Hematopoietic multipotent progenitor cell treated with erythropoietin and hydrocortisone succinate and interleukin-3 and kit ligand, for 17 days (in vitro differentiated cells): ENCODE results near the gene ITPR1.
"Not testable (repeated sequence)": the region's sequence is repeated elsewhere in the genome, so short reads cannot be mapped to it uniquely, and the experiment has no call there.

ENCODE experiments used
- DNase-seq: peaks from one replicate; pipeline ENCODE4 v3.0.0-alpha.2; 2015; ENCODE audit warnings: low spot score

Gene ITPR1

DNA sequence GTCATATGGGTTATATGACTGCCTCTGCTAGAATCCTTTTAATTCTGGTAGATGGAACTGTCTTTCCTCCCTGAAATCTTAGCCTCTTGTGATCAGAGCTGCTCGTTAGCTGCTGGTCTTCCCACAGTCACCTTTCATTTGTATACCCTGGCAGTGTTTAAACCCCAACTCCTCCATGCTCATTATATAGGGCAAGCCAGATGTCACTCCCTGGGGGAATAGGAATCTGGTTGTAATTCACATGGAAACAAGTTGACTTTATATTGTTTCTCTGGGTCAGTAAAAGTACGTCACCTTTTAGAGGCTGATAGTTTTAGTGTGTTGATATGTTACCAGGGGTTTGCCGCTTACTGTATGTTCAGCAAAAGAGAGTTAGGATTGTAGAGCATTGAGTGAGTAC lies 103.5 kb downstream of the ITPR1 start:
- DNase-seq = no peak

GRCh38 chr3:4597208-4597985 lies 104.2 kb downstream of the ITPR1 start:
- no peak for DNase-seq

DNA sequence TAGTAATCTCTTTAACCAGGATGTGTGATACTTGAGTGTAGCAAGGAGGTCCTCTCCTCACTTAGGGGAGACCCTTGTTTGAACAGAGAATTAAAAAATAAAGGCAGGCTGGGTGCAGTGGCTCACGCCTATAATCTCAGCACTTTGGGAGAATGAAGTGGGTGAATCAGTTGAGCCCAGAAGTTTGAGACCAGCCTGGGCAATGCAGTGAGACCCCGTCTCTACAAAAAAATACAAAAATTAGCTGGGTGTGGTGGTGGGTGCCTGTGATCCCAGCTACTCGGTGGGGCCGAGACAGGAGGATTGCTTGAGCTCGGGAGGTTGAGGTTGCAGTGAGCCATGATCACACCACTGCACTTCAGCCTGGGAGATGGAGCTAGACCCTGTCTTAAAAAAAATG lies 105.1 kb downstream of the ITPR1 start:
- not testable (repeated sequence) for DNase-seq

DNA sequence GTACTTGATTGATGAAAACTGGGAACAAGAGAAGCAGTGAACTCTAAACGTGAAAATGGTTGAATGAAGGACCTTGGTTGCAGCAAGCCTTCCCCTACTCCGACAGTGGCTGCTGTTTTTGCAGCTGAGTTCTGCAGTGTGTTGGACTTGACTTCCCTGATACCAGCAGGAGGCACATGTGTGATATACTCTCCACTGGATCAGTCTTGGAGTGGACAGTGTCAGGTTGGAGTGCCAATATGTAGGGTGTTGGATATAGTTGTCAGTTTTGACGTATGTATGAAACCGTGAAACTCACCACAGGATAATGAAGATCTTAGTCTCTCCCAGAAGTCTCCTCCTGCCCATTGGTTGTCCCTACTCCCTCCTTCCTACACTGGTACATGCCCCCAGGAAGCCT lies 106.5 kb downstream of the ITPR1 start:
- no peak for DNase-seq

DNA sequence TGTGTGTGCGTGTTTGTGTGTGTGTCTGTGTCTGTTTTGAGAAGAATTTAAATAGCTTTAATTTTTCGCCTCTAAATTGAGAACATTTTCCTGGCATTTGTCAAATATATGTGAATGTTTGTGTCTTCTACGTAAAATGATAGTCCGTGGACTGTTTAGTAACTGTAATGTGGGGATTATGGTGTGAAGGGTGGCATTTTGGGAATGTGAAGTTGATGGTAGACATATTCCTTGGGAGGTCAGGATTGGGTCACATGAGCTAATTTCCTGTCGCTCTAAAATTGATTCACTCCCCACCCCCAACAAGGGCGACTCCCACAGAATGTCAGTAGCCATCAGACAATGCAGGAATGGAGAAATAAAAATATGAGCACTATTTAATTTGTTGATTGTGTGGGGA lies 107.3 kb downstream of the ITPR1 start:
- no peak for DNase-seq

DNA sequence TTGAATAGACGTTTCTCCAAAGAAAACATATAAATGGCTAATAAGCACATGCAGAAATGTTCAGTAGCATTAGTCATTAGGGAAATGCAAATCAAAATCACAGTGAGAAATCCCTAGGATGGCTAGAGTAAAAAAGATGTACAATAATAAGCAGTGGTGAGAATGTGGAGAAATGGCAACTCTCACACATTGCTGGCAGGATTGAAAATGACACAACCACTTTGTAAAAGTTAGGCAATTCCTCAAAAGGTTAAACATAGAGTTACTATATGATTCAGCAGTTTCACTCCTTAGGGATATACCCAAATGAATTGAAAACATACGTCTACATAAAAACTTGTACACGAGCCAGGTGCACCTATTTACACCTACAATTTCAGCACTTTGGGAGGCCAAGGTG lies 108.7 kb downstream of the ITPR1 start:
- DNase-seq = no peak

- DNase-seq = no peak
These were observed 111.5 kb downstream of the ITPR1 start for GRCh38 chr3:4604693-4605092.

DNA sequence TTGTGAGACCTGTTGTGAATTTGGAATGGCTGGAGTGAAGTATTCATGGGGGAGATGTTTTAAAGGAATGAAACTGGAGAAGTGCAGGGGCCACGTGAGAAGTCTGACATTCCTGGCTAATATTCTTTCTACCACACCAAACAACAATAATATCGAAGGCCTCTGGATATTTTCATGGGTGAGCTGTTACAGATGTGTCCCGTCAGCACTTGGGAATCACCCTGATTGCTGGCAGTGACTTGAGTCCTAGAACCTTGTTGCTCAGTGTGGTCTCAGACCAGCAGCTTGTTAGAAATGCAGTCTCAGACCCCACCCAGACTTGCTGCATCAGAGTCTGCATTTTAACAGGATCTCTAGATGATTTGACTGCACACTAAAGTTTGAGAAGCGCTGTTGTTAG lies 113.8 kb downstream of the ITPR1 start:
- DNase-seq = no peak

DNA sequence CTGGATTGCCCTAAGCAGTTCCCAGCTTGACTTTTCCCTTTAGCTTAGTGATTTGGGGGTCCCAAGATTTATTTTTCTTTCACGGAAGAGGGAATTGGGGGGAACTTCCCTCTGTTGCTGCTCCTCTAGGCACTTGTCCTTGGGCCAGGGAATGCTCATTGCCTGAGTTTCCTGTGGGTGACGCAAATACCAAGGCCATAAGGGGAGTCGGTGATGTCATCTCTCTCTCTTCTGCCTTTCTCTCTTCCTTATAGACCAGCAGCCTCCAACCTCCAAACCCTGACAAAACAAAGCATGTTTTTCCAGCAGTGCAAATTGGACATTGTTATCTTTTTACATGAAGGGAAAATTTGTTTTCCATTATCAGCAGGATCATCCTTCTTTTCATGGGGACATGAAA lies 120.2 kb downstream of the ITPR1 start:
- DNase-seq = no peak

- DNase-seq = no peak
These were observed 120.9 kb downstream of the ITPR1 start for GRCh38 chr3:4614070-4614469.

GRCh38 chr3:4614927-4615326 lies 121.8 kb downstream of the ITPR1 start:
- DNase-seq = no peak

GRCh38 chr3:4615750-4616149 lies 122.6 kb downstream of the ITPR1 start:
- DNase-seq = no peak

GRCh38 chr3:4623421-4623999 lies 130.4 kb downstream of the ITPR1 start:
- no peak for DNase-seq

DNA sequence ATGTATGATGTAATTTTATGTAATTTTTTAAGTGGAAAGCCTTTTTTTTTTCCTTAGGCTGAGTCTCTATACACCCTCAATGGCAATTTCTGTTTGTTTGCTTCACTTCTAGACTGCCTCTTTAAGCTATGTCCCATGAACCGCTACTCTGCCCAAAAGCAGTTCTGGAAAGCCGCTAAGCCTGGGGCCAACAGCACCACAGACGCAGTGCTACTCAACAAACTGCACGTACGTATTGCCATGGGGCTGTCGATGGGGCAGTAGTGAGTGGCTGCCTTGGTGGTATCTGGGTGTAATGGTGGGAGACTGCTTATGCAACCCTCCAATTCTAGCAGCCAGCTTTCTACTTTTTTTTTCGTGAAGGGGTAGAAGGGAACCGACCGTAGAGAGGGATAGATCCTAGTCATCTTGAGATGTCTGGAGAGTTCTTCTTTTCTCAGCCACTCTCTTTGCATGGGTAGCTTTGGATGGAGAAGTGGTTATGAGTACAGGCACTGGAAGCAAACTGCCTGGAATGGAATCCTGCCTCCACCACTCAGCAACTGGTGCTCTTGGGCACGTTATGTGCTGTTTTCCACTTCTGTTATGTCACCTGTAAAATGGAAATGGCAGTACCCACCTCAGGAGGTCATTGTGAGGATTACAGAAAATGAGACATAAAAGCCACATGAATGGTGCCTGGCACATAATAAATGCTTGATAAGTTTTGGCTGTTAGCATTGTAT lies 134.7 kb downstream of the ITPR1 start:
- DNase-seq = no peak

DNA sequence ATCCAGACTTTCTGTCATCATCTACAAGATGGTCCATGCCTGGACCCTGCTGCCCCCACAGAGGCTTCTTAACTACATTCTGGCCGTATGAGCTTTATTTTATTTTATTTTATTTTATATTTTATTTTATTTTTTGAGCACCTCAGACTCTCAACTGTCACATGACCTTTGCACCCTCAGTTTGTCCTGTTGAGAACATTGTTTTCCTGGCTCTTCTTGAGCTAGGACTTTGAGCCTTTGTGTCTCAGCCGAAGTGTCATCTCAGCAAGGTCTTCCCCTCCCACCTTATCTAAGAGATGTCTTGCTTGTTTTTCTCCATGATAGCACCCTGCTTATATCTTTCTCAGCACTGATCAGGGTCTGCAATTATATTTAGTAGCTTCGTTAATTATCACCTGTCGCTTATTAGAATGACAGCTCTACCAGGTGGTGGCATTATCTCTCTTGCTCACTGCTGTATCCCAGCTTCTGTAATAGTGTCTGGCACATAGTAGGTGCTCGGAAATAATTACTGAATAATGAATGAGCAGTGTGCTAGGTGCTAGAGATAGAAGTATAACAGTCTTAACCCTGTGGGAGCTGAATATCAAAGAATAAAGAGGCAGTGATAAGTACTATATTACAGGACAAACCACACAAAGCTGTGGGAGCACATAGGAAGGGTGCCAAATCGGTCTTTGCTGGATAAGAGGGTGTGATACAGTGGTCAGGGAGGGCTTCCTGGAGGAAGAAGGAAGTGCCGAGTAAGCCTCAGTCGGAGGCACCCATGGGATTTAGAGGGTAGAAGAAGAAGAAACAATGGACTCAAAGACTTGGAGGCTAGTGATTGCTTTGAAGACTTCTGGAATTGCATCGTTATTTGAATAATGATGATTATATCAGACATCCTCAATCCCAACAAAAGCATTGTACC lies 136.2 kb downstream of the ITPR1 start:
- DNase-seq = no peak

DNA sequence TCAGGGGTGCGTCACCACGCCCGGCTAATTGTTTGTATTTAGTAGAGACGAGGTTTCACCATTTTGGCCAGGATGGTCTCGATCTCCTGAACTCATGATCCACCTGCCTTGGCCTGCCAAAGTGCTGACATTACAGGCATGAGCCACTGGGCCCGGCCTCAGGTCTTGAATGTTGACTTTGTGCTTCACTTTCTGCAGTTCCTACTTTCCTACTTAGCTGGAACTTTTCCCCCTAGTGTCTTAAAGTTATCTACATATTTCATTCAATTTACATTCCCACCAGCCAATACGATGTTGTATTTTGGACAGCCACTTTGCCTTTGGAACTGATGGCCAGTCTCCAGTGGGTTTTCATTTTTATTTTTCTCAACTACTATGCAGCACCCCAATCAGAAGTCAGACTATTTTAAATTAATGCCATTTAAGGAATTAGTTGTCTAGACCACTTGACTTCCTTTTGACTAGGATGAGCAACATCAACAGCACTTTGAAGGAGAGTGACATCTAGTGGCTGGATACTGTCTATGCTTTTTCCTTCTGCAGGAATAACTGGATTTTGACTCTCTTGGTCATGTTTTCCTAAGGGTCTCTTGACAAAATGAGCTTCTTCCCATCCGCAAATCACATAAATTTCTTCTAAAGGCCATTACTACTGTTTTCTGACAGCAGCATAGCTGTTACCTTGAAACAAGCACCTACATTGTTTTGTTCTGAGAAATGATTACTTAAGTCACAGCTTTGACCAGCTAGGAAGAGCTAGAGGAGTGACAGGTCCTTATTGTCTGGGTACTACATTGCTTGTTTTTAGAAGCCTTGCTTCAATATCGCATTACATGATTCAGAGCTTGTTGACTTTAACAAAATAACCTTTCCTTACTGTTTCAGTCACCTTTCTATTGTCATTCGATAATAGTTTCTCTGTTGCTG lies 140.2 kb downstream of the ITPR1 start:
- peak; percentile 65 for DNase-seq

DNA sequence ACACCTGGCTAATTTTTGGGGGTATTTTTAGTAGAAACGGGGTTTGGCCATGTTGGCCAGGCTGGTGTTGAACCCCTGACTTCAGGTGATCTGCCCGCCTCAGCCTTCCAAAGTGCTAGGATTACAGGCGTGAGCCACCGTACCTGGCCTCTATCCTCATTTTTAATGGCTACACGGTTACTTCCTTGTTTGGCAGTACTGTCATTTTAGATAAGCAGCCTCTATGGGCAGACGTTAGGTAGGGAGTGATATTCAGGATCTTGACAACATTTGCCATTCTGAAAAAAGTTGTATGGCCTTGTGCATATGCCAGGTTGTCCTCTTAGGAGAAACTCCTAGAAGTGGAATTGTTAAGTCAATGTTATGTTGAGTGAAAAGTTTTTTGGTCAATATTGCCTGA lies 141.7 kb downstream of the ITPR1 start:
- no peak for DNase-seq

- DNase-seq = no peak
These were observed 144.1 kb downstream of the ITPR1 start for GRCh38 chr3:4637265-4637664.

- no peak for DNase-seq
These were observed 148.9 kb downstream of the ITPR1 start for GRCh38 chr3:4641863-4642563.

GRCh38 chr3:4642611-4643010 lies 149.5 kb downstream of the ITPR1 start:
- no peak for DNase-seq
